Activated T-helper 9 cell treated with anti-CD3 and anti-CD28 coated beads, Interleukin-2, amount 50 U/mL, for 16 hours (primary cell): Measurements from ENCODE around the gene SPAAR.
"Not testable (repeated sequence)": the region's sequence is repeated elsewhere in the genome, so short reads cannot be mapped to it uniquely, and the experiment has no call there.

ENCODE experiments used
- DNase-seq: peaks from one replicate; pipeline ENCODE4 v3.0.0-alpha.2; 2020; ENCODE audit warnings: low read depth

Gene SPAAR, protein sequence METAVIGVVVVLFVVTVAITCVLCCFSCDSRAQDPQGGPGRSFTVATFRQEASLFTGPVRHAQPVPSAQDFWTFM

GRCh38 chr9:35909274-35909673 is at the start of gene SPAAR:
Gene SPAAR (plus strand): TSS chr9:35909490. CDS start chr9:35910464, 974 bp downstream.
- no peak for DNase-seq

DNA sequence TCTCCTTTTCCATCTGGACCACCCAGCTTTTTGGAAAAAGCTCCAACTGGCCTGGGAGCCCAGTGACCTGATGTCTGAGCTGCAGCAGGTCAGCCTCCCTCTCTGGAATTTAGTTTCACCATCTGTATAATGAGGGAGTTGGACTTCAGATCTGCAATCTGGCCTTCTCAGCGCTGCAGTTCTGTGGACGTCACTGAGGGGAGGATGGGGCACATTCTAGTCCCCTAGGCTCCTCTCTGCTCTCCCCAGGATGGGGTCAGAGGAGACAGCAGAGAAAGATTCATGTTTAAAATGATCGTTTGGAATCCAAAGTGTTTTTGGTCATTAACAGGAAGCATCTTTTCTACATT is 49.3 kb upstream of the SPAAR start:
- DNase-seq, result no peak

GRCh38 chr9:35861161-35861897 is 48.0 kb upstream of the SPAAR start:
- no peak for DNase-seq

- DNase-seq, result no peak
Measured at GRCh38 chr9:35862328-35862727, 47.0 kb upstream of the SPAAR start.

- DNase-seq, result no peak
Measured at GRCh38 chr9:35863583-35863982, 45.7 kb upstream of the SPAAR start.

DNA sequence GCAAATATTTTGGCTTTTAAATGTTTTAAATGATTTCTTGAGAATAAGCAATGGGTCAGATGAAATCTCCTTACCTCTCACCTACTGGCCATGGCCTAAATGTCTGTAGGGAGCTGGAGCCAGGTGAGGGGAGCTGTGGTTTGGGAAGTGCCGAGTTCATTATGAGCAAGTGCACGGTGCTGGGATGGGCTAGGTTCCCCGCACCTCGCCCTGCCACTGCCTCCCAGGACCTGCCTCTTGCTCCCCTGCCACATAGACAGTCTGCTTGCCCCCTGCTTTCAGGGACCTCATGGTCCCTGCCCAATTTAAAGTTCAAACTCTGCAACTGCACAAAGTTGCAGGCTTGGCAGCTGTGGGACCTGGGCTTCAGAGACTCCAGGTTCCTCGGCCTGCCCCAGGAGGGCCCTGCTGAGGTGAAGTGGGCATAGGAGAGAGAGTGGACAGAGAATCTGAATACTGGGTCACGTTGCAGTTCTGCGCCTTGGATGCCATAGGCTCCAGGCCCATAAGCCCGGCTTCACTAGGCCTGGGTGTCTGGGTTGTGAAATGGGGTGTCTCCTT is 44.5 kb upstream of the SPAAR start:
- no peak for DNase-seq

GRCh38 chr9:35867538-35867937 is 41.8 kb upstream of the SPAAR start:
- no peak for DNase-seq

- no peak for DNase-seq
Measured at GRCh38 chr9:35868933-35869332, 40.4 kb upstream of the SPAAR start.

GRCh38 chr9:35869621-35870216 is 39.6 kb upstream of the SPAAR start:
- no peak for DNase-seq

DNA sequence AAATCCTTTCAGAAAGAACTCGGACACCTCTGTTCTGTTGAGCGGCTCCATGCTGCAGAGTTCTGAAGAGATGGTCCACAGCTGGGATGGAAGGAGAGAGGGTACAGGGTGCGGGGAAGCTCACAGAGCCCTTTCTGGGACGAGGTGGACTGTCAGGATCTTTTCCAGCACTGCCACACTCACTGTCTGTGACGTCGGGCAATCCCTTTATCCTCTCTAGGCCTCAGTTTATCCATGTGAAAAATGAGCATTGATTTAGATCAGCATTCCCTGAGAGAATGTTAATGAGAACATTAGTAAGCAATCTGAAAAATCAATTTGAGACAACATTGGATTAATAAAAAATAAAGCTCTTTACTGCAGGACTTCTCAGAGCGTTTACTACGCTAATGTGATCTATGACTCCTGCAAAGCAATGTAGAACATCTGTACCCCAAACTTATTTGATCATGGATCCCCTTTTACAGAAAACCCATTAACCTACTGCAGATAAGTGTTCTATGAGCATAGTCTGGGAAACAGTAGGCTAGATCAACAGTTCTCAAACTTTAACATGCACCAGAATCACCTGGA is 38.9 kb upstream of the SPAAR start, which contains the start of gene OR13J1:
OR13J1 (minus strand) TSS at position 51 of the 573 bp plus-strand sequence; CDS start at position 51, 0 bp downstream.
- DNase-seq, result no peak

- no peak for DNase-seq
Measured at GRCh38 chr9:35871545-35871944, 37.7 kb upstream of the SPAAR start.

- no peak for DNase-seq
Measured at GRCh38 chr9:35872505-35872904, 36.8 kb upstream of the SPAAR start.

GRCh38 chr9:35882263-35882848 is 26.9 kb upstream of the SPAAR start:
- peak; percentile 71 for DNase-seq

GRCh38 chr9:35882996-35883395 is 26.3 kb upstream of the SPAAR start:
- no peak for DNase-seq

GRCh38 chr9:35884908-35885307 is 24.4 kb upstream of the SPAAR start:
- DNase-seq, result not testable (repeated sequence)

- DNase-seq, result no peak
Measured at GRCh38 chr9:35891646-35892045, 17.6 kb upstream of the SPAAR start.

DNA sequence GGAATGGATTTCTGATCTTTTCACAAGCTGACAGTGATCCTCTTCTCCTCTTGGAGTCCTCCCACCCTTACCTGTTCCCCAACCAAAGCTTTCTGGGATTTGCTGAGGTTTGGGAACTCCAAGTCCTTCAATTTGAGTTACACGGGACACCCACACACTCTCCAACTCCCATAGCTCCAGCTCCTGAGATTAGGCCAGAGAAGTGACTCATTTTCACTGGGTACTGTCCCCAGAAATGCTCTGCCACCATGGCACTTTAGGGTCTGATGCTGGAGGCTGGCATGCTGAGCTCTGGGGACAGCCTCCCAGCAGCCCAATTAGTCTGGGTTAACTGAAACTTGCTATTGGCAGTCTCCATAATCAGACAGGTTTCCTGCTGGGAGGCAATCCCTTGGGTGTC is 17.2 kb upstream of the SPAAR start:
- no peak for DNase-seq

DNA sequence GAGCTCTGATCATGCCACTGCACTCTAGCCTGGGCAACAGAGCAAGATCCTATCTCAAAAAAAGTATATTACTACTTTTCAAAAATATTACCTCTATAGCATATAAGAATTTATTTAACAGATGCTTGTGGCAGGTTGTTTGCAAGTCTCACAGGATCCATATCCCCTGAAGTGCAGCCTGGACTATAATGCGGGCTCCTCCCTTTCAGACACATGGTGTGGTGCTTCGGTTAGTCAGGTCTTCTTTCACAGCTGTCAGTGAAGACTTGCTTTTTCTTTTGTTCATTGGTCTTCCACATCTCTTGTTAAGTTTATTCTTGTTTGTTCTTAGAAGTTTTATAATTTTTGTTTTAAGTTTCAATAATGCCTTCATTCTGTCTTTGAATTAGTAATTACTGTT is 12.7 kb upstream of the SPAAR start:
- DNase-seq, result no peak

DNA sequence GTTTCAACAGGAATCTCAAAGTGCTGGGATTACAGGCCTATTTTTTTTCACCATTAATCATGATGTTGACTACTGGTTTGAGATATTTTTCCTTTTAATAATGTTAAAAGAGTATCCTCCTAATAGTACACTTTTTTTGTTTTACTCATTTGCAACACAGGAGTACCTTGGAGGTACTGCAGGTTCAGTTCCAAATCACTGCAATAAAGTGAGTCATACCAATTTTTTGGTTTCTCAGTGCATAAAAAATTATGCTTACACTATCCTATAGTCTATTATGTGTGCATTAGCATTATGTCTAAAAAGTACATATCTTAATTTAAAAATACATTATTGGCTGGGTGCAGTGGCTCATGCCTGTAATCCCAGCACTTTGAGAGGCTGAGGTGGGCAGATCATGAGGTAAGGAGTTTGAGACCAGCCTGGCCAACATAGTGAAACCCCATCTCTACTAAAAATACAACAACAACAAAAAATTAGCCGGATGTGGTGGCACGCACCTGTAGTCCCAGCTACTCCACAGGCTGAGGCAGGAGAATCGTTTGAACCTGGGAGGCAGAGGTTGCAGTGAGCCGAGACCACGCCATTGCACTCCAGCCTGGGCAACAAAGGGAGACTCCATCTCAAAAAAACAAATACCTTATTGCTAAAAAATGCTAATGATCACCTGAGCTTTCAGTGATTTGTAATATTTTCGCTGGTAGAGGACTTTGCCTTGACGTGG is 11.8 kb upstream of the SPAAR start:
- DNase-seq, result not testable (repeated sequence)

- no peak for DNase-seq
Measured at GRCh38 chr9:35898337-35898736, 11.0 kb upstream of the SPAAR start.

DNA sequence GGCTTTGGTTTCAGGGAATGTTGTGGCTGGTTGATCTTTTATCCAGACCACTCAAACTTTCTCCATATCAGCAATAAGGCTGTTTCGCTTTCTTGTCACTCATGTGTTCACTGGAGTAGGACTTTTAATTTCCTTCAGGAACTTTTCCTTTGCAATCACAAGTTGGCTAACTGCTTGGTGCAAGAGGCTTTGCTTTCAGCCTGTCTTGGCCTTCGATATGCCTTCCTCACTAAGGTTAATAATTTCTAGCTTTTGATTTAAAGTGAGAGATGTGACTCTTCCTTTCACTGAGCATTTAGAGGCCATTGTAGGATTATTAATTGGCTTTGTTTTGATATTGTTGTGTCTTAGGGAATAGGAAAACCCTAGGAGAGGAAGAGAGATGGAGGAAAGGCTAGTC is 10.3 kb upstream of the SPAAR start:
- no peak for DNase-seq

- DNase-seq, result no peak
Measured at GRCh38 chr9:35903049-35903448, 6.2 kb upstream of the SPAAR start.
